HepG2 (cell line): ENCODE results near the gene ETHE1. TPM values are rescaled to one million over a fixed set of nuclear protein-coding genes. Genes with fewer than 3 reads are reported as not detected.

ENCODE experiments used
- ATAC-seq: fragments of 200-7000 bp; cut with Tn5 transposase; 3 replicates; pipeline ENCODE4 v1.9.1; 2020; ENCODE audit warnings: mild to moderate bottlenecking, moderate library complexity
- BruUV-seq: library from RNA; stranded (reverse); fragments of 400-500 nt; replicated peaks from 2 replicates; lab custom pipeline; 2021; lab: Mats Ljungman, UMichigan
- CTCF ChIA-PET: fragments of 300-600 bp; formaldehyde crosslinking; extraction: SDS; loops from one replicate; lab custom pipeline; 2021; ENCODE audit warnings: low total read pairs, inconsistent platforms, low intra/inter-chr PET ratio; lab: Yijun Ruan, JAX
- POLR2A ChIA-PET: fragments of 350-600 bp; sonication (Branson Sonifier 250); formaldehyde crosslinking; loops from one replicate; lab custom pipeline; 2020; ENCODE audit warnings: antibody characterized with exemption, inconsistent platforms; lab: Yijun Ruan, JAX
- DNase-seq: peaks from one replicate; pipeline ENCODE4 v3.0.0-alpha.2; 2015; ENCODE audit warnings: low spot score
- FAIRE-seq: peaks from 3 replicates; lab custom pipeline; 2011; peaks lifted over from hg19 to GRCh38; lab: Jason Lieb, UNC
- H2AFZ ChIP-seq: one replicate; pipeline ENCODE4 v1.6.1; 2011; ENCODE audit warnings: low read length, inconsistent platforms
- H3K27ac ChIP-seq: fragments of 300-600 bp; 3 replicates; pipeline ENCODE4 v1.8.0; 2011; ENCODE audit warnings: mixed run types, mild to moderate bottlenecking, mixed read lengths, low read length, inconsistent platforms; ENCODE audit not compliant: insufficient read depth; ENCODE audit errors: extremely low read length
- H3K27me3 ChIP-seq, 2 experiments: fragments of 200-600 bp in 1 of 2; 2 replicates in 1 of 2; 3 replicates in 1 of 2; pipeline versions ENCODE4 v1.6.0 to v1.8.0; 2011; ENCODE audit warnings: low read length in 2 of 2, mild to moderate bottlenecking in 2 of 2, moderate library complexity in 2 of 2, inconsistent platforms in 1 of 2; ENCODE audit not compliant: insufficient read depth in 2 of 2, control insufficient read depth in 1 of 2
- H3K36me3 ChIP-seq, 2 experiments: fragments of 200-600 bp in 1 of 2; replicated peaks in 1 of 2; 2 replicates in 1 of 2; 3 replicates in 1 of 2; pipeline versions ENCODE4 v1.5.1 to v1.8.0; 2011; ENCODE audit warnings: low read length in 2 of 2, inconsistent platforms in 1 of 2; ENCODE audit not compliant: insufficient read depth in 2 of 2, control insufficient read depth in 1 of 2
- H3K4me1 ChIP-seq: 2 replicates; pipeline ENCODE4 v1.5.1; 2012; ENCODE audit warnings: low read length, inconsistent platforms; ENCODE audit not compliant: insufficient read depth
- H3K4me2 ChIP-seq: 2 replicates; pipeline ENCODE4 v1.6.0; 2011; ENCODE audit warnings: low read depth, low read length, inconsistent platforms
- H3K4me3 ChIP-seq, 3 experiments: fragments of 200-600 bp in 1 of 3; sonication (generic), shearing (Covaris generic) in 1 of 3; replicated peaks in 1 of 3; 2 replicates each; pipeline ENCODE4 v1.5.1; 2011 to 2016; ENCODE audit warnings: low read length in 3 of 3, inconsistent platforms in 2 of 3, low read depth in 2 of 3, mild to moderate bottlenecking in 2 of 3, control low read depth in 1 of 3, mixed read lengths in 1 of 3; ENCODE audit not compliant: insufficient read depth in 1 of 3
- H3K79me2 ChIP-seq: one replicate; pipeline ENCODE4 v1.6.1; 2011; ENCODE audit warnings: low read length, inconsistent platforms; ENCODE audit not compliant: insufficient read depth
- H3K9ac ChIP-seq: 2 replicates; pipeline ENCODE4 v1.6.0; 2011; ENCODE audit warnings: mild to moderate bottlenecking, low read depth, low read length, inconsistent platforms; ENCODE audit not compliant: insufficient read depth
- H3K9me3 ChIP-seq: 2 replicates; pipeline ENCODE4 v1.5.1; 2012; ENCODE audit warnings: mild to moderate bottlenecking, low read length
- H4K20me1 ChIP-seq: 2 replicates; pipeline ENCODE4 v1.6.0; 2011; ENCODE audit warnings: inconsistent platforms, mild to moderate bottlenecking, low read length, moderate library complexity; ENCODE audit not compliant: insufficient read depth
- FOXA3 ChIP-seq: IDR thresholded peaks from 2 replicates; pipeline ENCODE4 v1.6.1; 2016; ENCODE audit warnings: missing genetic modification reagents, missing compliant biosample characterization
- RFXAP ChIP-seq: sonication (generic); formaldehyde crosslinking; IDR thresholded peaks from 2 replicates; pipeline ENCODE4 v1.4.0; 2020; ENCODE audit warnings: missing genetic modification reagents, borderline replicate concordance
- SAP130 ChIP-seq: IDR thresholded peaks from 2 replicates; pipeline ENCODE4 v1.6.1; 2016; ENCODE audit warnings: low read depth
- TARDBP ChIP-seq: sonication (generic); formaldehyde crosslinking; IDR thresholded peaks from 2 replicates; pipeline ENCODE4 v1.8.0; 2022; ENCODE audit warnings: mild to moderate bottlenecking, missing genetic modification reagents
- TSC22D2 ChIP-seq: sonication (generic); formaldehyde crosslinking; IDR thresholded peaks from 2 replicates; pipeline ENCODE4 v1.5.1; 2020; ENCODE audit warnings: missing genetic modification reagents, mild to moderate bottlenecking, borderline replicate concordance
- ZNF431 ChIP-seq: sonication (generic); formaldehyde crosslinking; IDR thresholded peaks from 2 replicates; pipeline ENCODE4 v1.9.0; 2022; ENCODE audit warnings: missing genetic modification reagents, low read depth, mild to moderate bottlenecking, borderline replicate concordance
- ZNF709 ChIP-seq: sonication (generic); formaldehyde crosslinking; IDR thresholded peaks from 2 replicates; pipeline ENCODE4 v1.5.0; 2020; ENCODE audit warnings: mild to moderate bottlenecking, missing genetic modification reagents
- ZSCAN22 ChIP-seq: sonication (generic); formaldehyde crosslinking; IDR thresholded peaks from 2 replicates; pipeline ENCODE4 v1.4.0; 2020; ENCODE audit warnings: mild to moderate bottlenecking, missing genetic modification reagents
- WGBS: methylation state at CpG from one replicate; pipeline ENCODE4 v1.1.6; 2017; ENCODE audit warnings: low lambda C conversion rate; 5-methylcytosine and 5-hydroxymethylcytosine counted together
- in situ Hi-C: cut with HindIII; loops from 2 replicates; pipeline ENCODE4 v1.10.0; 2017; ENCODE audit warnings: low pct_unique_long_range_greater_than_20kb; ENCODE audit not compliant: extremely low pct_ligation_motif_present
- intact Hi-C: fragments of 100-400 bp; cut with micrococcal nuclease; formaldehyde crosslinking; loops from one replicate; pipeline ENCODE4 v1.10.0; 2022; ENCODE audit not compliant: unreplicated experiment
- polyA plus RNA-seq, 8 experiments: library from polyadenylated mRNA; depleted of rRNA in 3 of 8; stranded (reverse) in 7 of 8; unstranded in 1 of 8; fragments of >200 nt; fragmentation: Illumina TruSeq in 4 of 8; extraction: Trizol in 4 of 8; gene quantifications; 2 replicates each; pipeline versions ENCODE4 v1.2.1 to v1.2.3, GENCODE V29; 2011 to 2016; ENCODE audit warnings: low read depth in 4 of 8, missing spikeins in 1 of 8, mixed read lengths in 1 of 8; ENCODE audit not compliant: insufficient read depth in 1 of 8
- total RNA-seq, 5 experiments: library from RNA; depleted of rRNA; stranded (reverse); fragments of >200 nt; fragmentation: Illumina TruSeq; extraction: Trizol; gene quantifications; 2 replicates each; pipeline ENCODE4 v1.2.3, GENCODE V29; 2016; ENCODE audit warnings: low read depth in 1 of 5
- TF ChIP-seq, protein P1 (sequence below): sonication (generic); formaldehyde crosslinking; IDR thresholded peaks from 2 replicates; pipeline ENCODE4 v1.9.0; 2021; ENCODE audit warnings: missing genetic modification reagents, mild to moderate bottlenecking, borderline replicate concordance
- TF ChIP-seq, protein P2 (sequence below): sonication (generic); formaldehyde crosslinking; IDR thresholded peaks from 2 replicates; pipeline ENCODE4 v1.4.0; 2020; ENCODE audit warnings: missing genetic modification reagents
- TF ChIP-seq, protein P3 (sequence below): sonication (generic); formaldehyde crosslinking; IDR thresholded peaks from 2 replicates; pipeline ENCODE4; 2020; ENCODE audit warnings: missing genetic modification reagents, mild to moderate bottlenecking, borderline replicate concordance
- TF ChIP-seq, protein P4 (sequence below): sonication (generic); formaldehyde crosslinking; IDR thresholded peaks from 2 replicates; pipeline ENCODE4 v1.5.1; 2020; ENCODE audit warnings: mild to moderate bottlenecking, moderate library complexity, missing genetic modification reagents

ETHE1 gene
- total and polyA plus RNA-seq, 2 of the 13 experiments (the other 11 are each of a cell fraction or from before 2014, with no cell fraction given), result 32.5 to 58.4 TPM

DNA sequence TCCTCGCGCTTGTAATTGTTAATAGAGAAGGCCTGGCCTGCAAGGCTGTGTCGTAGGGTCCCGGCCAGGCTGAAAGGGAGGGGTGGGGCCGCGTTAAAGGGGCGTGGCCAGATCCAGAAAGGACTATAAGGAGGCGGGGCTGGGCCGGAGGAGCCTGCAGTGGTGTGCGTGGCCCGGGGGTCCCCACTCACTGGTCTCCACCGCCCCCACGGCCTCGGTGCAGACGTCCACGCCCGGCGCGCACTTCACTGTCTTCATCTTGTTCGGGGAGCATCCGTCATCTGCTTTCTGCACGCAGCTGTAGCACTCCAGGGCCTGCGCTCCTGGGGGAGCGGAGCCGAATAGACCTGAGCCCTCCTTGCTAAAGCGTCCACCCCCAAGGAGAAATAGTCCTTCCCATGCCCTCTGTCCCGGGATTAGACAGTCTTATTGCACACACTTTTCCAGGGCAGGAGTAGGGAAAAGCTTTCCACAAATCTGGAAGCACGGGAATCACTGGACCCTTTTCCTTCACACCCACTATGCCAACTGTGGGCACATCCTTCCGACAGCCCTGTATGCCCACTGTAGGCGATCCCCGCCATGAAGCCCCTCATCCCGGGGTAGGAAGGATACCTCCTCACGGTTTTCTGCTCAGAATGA, 62.7 kb downstream of the ETHE1 start (continued):
- TF ChIP-seq, protein P1, sequence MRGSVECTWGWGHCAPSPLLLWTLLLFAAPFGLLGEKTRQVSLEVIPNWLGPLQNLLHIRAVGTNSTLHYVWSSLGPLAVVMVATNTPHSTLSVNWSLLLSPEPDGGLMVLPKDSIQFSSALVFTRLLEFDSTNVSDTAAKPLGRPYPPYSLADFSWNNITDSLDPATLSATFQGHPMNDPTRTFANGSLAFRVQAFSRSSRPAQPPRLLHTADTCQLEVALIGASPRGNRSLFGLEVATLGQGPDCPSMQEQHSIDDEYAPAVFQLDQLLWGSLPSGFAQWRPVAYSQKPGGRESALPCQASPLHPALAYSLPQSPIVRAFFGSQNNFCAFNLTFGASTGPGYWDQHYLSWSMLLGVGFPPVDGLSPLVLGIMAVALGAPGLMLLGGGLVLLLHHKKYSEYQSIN (CRISPR knock-in tag), result no peak
- TF ChIP-seq ZSCAN22 (CRISPR knock-in tag) (no peak), SAP130 (CRISPR knock-in tag) (no peak), TARDBP (CRISPR knock-in tag) (no peak), TSC22D2 (CRISPR knock-in tag) (no peak)

DNA sequence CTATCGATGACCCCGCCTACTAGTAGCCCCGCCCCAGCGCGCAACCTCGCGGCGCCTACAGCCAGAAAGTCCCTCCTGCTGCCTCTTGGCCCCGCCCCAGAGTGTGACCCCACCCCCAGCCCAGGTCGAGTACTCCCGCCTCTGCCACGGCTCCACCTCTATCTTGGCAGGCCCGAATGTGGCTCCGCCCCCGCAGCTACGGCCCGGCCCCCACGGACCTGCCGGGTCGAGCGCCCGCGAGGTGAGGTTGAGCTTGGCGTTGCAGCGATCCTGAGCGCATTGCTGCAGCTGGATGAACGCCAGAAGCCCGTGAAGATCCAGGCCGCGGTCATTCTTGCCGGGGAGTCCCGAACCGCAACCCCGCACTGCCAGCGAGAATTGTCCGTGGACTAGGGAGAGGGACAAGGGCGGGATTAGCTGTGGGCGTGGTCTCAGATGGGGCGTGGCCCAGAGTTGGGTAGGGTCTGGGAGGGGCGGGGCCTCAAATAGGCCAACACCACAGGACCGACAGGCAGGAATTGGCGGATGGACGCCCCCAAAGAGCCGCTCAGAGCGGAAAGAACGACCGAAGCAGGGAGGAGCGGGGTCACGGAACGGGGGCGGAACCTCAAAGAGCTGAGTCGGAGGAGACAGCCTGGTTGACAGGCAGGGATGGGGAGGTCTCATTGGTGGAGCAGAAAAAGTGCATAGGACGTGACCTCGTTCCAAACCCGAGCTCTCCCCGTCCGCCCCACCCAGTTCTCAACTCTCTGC, 63.4 kb downstream of the ETHE1 start:
- Histone ChIP-seq H3K79me2 (no peaks in the 10 kb centered on the region), H3K4me2 (peak overlapping the region; percentile 99), H3K27me3 (no peaks in the 10 kb centered on the region), H2AFZ (no peak overlapping the region), H4K20me1 (no peaks in the 10 kb centered on the region), H3K4me1 (peaks cover 52% of the 10 kb centered on the region), H3K9me3 (no peaks in the 10 kb centered on the region), H3K4me3 (peak overlapping the region; percentile 70 to 84 (median 73)), H3K9ac (peak overlapping the region; percentile 66), H3K27ac (peak overlapping the region; percentile 64), H3K36me3 (no peaks in the 10 kb centered on the region)
- ATAC-seq, result peak; percentile 87
- ChIA-PET POLR2A (interaction anchor here (1.0 to 2.6 kb wide), 9 partner anchors 9 to 205 kb away, joined by 4 to 47 read pairs (median 7); partner anchors contain the start of gene PHLDB3), CTCF (no interaction called here)
- in situ Hi-C loops, result no loop called here
- BruUV-seq, result no TSS peak
- WGBS, result 1% methylated on average over 14 of the region's 57 CpGs
- peak; percentile 85 for DNase-seq
- FAIRE-seq, result peak; percentile 39
- intact Hi-C loops, result loop anchor here (2.0 kb wide), 1 partner anchor 41 kb away; the partner anchor contains the start of gene PHLDB3
- TF ChIP-seq, protein P2, sequence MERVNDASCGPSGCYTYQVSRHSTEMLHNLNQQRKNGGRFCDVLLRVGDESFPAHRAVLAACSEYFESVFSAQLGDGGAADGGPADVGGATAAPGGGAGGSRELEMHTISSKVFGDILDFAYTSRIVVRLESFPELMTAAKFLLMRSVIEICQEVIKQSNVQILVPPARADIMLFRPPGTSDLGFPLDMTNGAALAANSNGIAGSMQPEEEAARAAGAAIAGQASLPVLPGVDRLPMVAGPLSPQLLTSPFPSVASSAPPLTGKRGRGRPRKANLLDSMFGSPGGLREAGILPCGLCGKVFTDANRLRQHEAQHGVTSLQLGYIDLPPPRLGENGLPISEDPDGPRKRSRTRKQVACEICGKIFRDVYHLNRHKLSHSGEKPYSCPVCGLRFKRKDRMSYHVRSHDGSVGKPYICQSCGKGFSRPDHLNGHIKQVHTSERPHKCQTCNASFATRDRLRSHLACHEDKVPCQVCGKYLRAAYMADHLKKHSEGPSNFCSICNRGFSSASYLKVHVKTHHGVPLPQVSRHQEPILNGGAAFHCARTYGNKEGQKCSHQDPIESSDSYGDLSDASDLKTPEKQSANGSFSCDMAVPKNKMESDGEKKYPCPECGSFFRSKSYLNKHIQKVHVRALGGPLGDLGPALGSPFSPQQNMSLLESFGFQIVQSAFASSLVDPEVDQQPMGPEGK (CRISPR knock-in tag), result peak; percentile 55; the same call in 1 of the 2 replicates
- TF ChIP-seq ZNF709 (CRISPR knock-in tag) (peak; percentile 37; the same call in 1 of the 2 replicates), ZNF431 (CRISPR knock-in tag) (0 out of 2 replicates have a peak, but pooled peaks have one; percentile 19), FOXA3 (CRISPR knock-in tag) (no peak), RFXAP (0 out of 2 replicates have a peak, but pooled peaks have one; percentile 2)
- TF ChIP-seq, protein P3, sequence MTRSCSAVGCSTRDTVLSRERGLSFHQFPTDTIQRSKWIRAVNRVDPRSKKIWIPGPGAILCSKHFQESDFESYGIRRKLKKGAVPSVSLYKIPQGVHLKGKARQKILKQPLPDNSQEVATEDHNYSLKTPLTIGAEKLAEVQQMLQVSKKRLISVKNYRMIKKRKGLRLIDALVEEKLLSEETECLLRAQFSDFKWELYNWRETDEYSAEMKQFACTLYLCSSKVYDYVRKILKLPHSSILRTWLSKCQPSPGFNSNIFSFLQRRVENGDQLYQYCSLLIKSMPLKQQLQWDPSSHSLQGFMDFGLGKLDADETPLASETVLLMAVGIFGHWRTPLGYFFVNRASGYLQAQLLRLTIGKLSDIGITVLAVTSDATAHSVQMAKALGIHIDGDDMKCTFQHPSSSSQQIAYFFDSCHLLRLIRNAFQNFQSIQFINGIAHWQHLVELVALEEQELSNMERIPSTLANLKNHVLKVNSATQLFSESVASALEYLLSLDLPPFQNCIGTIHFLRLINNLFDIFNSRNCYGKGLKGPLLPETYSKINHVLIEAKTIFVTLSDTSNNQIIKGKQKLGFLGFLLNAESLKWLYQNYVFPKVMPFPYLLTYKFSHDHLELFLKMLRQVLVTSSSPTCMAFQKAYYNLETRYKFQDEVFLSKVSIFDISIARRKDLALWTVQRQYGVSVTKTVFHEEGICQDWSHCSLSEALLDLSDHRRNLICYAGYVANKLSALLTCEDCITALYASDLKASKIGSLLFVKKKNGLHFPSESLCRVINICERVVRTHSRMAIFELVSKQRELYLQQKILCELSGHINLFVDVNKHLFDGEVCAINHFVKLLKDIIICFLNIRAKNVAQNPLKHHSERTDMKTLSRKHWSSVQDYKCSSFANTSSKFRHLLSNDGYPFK (CRISPR knock-in tag), result peak; percentile 31; the same call in 1 of the 2 replicates
- TF ChIP-seq, protein P4, sequence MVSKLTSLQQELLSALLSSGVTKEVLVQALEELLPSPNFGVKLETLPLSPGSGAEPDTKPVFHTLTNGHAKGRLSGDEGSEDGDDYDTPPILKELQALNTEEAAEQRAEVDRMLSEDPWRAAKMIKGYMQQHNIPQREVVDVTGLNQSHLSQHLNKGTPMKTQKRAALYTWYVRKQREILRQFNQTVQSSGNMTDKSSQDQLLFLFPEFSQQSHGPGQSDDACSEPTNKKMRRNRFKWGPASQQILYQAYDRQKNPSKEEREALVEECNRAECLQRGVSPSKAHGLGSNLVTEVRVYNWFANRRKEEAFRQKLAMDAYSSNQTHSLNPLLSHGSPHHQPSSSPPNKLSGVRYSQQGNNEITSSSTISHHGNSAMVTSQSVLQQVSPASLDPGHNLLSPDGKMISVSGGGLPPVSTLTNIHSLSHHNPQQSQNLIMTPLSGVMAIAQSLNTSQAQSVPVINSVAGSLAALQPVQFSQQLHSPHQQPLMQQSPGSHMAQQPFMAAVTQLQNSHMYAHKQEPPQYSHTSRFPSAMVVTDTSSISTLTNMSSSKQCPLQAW (CRISPR knock-in tag), result peak; percentile 58; the same call in 1 of the 2 replicates
